Memory B cell (primary cell): ENCODE results near the gene MMP28.

ENCODE experiments used
- ATAC-seq: fragments of 150-1000 bp; cut with Tn5 transposase; 2 replicates; pipeline ENCODE4 v1.10.0; 2021; ENCODE audit warnings: low read depth, mild to moderate bottlenecking, moderate library complexity
- DNase-seq, 2 donors: peaks; one replicate each; pipeline ENCODE4 v3.0.0; 2022; ENCODE audit warnings: low spot score in 2 of 2
- H3K27ac Mint-ChIP-seq: one replicate; pipeline ENCODE4 v1.8.0; 2022; ENCODE audit warnings: mild to moderate bottlenecking, moderate library complexity, mixed read lengths
- H3K27me3 Mint-ChIP-seq: one replicate; pipeline ENCODE4 v1.8.0; 2022; ENCODE audit warnings: mixed read lengths
- H3K36me3 Mint-ChIP-seq: one replicate; pipeline ENCODE4 v1.8.0; 2022; ENCODE audit warnings: mild to moderate bottlenecking, mixed read lengths
- H3K4me1 Mint-ChIP-seq: one replicate; pipeline ENCODE4 v1.8.0; 2022; ENCODE audit warnings: mixed read lengths
- H3K4me3 Mint-ChIP-seq: one replicate; pipeline ENCODE4 v1.8.0; 2022; ENCODE audit warnings: mild to moderate bottlenecking, moderate library complexity, mixed read lengths
- H3K9me3 Mint-ChIP-seq: one replicate; pipeline ENCODE4 v1.8.0; 2022; ENCODE audit warnings: mixed read lengths

Gene MMP28

GRCh38 chr17:35808962-35809854, 13.8 kb upstream of the MMP28 start, which contains the start of gene TAF15:
TSS of gene TAF15 (plus strand) at chr17:35809484. CDS start at chr17:35809570, 86 bp downstream.
- peak; percentile 89 to 92 for DNase-seq
- Mint-ChIP-seq H3K36me3 (peaks cover 4% of the 10 kb centered on the region), H3K9me3 (no peaks in the 10 kb centered on the region), H3K4me3 (peak within 1 kb of the TSS; percentile 97), H3K27ac (peak within 1 kb of the TSS; percentile 92), H3K27me3 (no peaks in the 10 kb centered on the region), H3K4me1 (peaks cover 27% of the 10 kb centered on the region)
- ATAC-seq: peak; percentile 86

GRCh38 chr17:35808240-35808961, 13.0 kb upstream of the MMP28 start:
- no peak for ATAC-seq
- no peaks in the 10 kb centered on the region for H3K36me3 Mint-ChIP-seq
- H3K9me3 Mint-ChIP-seq: no peaks in the 10 kb centered on the region
- H3K27ac Mint-ChIP-seq: peak overlapping the region; percentile 92
- H3K27me3 Mint-ChIP-seq: no peaks in the 10 kb centered on the region
- H3K4me1 Mint-ChIP-seq: peaks cover 22% of the 10 kb centered on the region
- peak overlapping the region; percentile 97 for H3K4me3 Mint-ChIP-seq
- DNase-seq: no peak

- Mint-ChIP-seq H3K4me3 (peak overlapping the region; percentile 38), H3K27ac (peak overlapping the region; percentile 92), H3K4me1 (peaks cover 17% of the 10 kb centered on the region), H3K27me3 (no peaks in the 10 kb centered on the region), H3K36me3 (no peaks in the 10 kb centered on the region), H3K9me3 (no peaks in the 10 kb centered on the region)
- ATAC-seq (no peak), DNase-seq (no peak)
Observed at GRCh38 chr17:35807371-35808144, 12.1 kb upstream of the MMP28 start.

GRCh38 chr17:35804658-35805192, 9.3 kb upstream of the MMP28 start:
- ATAC-seq (peak; percentile 16), DNase-seq (peak in 1 of 2 donors; percentile 44)
- no peaks in the 10 kb centered on the region for H3K36me3 Mint-ChIP-seq
- H3K4me1 Mint-ChIP-seq: peaks cover 17% of the 10 kb centered on the region
- H3K27ac Mint-ChIP-seq: no peak overlapping the region
- no peaks in the 10 kb centered on the region for H3K27me3 Mint-ChIP-seq
- no peak overlapping the region for H3K4me3 Mint-ChIP-seq
- no peaks in the 10 kb centered on the region for H3K9me3 Mint-ChIP-seq

- DNase-seq (peak in 1 of 2 donors; percentile 48), ATAC-seq (peak; percentile 49)
- Mint-ChIP-seq H3K27me3 (peaks cover 2% of the 10 kb centered on the region), H3K4me3 (peak overlapping the region; percentile 47), H3K9me3 (no peaks in the 10 kb centered on the region), H3K4me1 (peaks cover 6% of the 10 kb centered on the region), H3K27ac (peak overlapping the region; percentile 36), H3K36me3 (no peaks in the 10 kb centered on the region)
Observed at GRCh38 chr17:35801583-35802224, 6.3 kb upstream of the MMP28 start.

- peaks cover 10% of the 10 kb centered on the region for H3K4me1 Mint-ChIP-seq
- H3K9me3 Mint-ChIP-seq: no peaks in the 10 kb centered on the region
- no peak overlapping the region for H3K27ac Mint-ChIP-seq
- H3K36me3 Mint-ChIP-seq: no peaks in the 10 kb centered on the region
- DNase-seq (no peak), ATAC-seq (no peak)
- no peak overlapping the region for H3K4me3 Mint-ChIP-seq
- H3K27me3 Mint-ChIP-seq: peaks cover 8% of the 10 kb centered on the region
Observed at GRCh38 chr17:35799942-35800341, 4.5 kb upstream of the MMP28 start.

GRCh38 chr17:35797918-35798317, 2.5 kb upstream of the MMP28 start:
- ATAC-seq (no peak), DNase-seq (no peak)
- Mint-ChIP-seq H3K27me3 (peaks cover 15% of the 10 kb centered on the region), H3K4me1 (peaks cover 13% of the 10 kb centered on the region), H3K36me3 (no peaks in the 10 kb centered on the region), H3K9me3 (no peaks in the 10 kb centered on the region), H3K27ac (no peak overlapping the region), H3K4me3 (no peak overlapping the region)

- no peak for ATAC-seq
- H3K4me3 Mint-ChIP-seq: no peak overlapping the region
Observed at GRCh38 chr17:35797370-35797769, 1.9 kb upstream of the MMP28 start.

GRCh38 chr17:35796942-35797341, 1.5 kb upstream of the MMP28 start:
- Mint-ChIP-seq H3K27ac (no peak overlapping the region), H3K9me3 (no peaks in the 10 kb centered on the region), H3K4me3 (no peak overlapping the region), H3K36me3 (no peaks in the 10 kb centered on the region), H3K4me1 (peaks cover 13% of the 10 kb centered on the region), H3K27me3 (peaks cover 18% of the 10 kb centered on the region)
- ATAC-seq (no peak), DNase-seq (no peak)

More at GRCh38 chr17:35797370-35797769, 1.9 kb upstream of the MMP28 start:
- no peaks in the 10 kb centered on the region for H3K36me3 Mint-ChIP-seq
- no peak overlapping the region for H3K27ac Mint-ChIP-seq
- peaks cover 13% of the 10 kb centered on the region for H3K4me1 Mint-ChIP-seq
- no peaks in the 10 kb centered on the region for H3K9me3 Mint-ChIP-seq
- peaks cover 15% of the 10 kb centered on the region for H3K27me3 Mint-ChIP-seq
- no peak for DNase-seq

GRCh38 chr17:35795871-35796265, 427 bp upstream of the MMP28 start:
- ATAC-seq: no peak
- Mint-ChIP-seq H3K27me3 (peaks cover 18% of the 10 kb centered on the region), H3K4me3 (peak overlapping the region; percentile 88), H3K9me3 (no peaks in the 10 kb centered on the region), H3K4me1 (peaks cover 9% of the 10 kb centered on the region), H3K36me3 (no peaks in the 10 kb centered on the region), H3K27ac (no peak overlapping the region)
- no peak for DNase-seq

GRCh38 chr17:35793257-35793656, 2.2 kb downstream of the MMP28 start:
- Mint-ChIP-seq H3K36me3 (no peaks in the 10 kb centered on the region), H3K27me3 (peaks cover 24% of the 10 kb centered on the region), H3K27ac (no peak overlapping the region), H3K4me3 (peak overlapping the region; percentile 54), H3K9me3 (no peaks in the 10 kb centered on the region), H3K4me1 (peaks cover 9% of the 10 kb centered on the region)
- ATAC-seq (no peak), DNase-seq (no peak)

- no peak for DNase-seq
- H3K27ac Mint-ChIP-seq: no peak overlapping the region
- peaks cover 9% of the 10 kb centered on the region for H3K4me1 Mint-ChIP-seq
- no peaks in the 10 kb centered on the region for H3K9me3 Mint-ChIP-seq
- no peak overlapping the region for H3K4me3 Mint-ChIP-seq
- no peaks in the 10 kb centered on the region for H3K36me3 Mint-ChIP-seq
- ATAC-seq: peak; percentile 28
- peaks cover 29% of the 10 kb centered on the region for H3K27me3 Mint-ChIP-seq
Observed at GRCh38 chr17:35791681-35792350, 3.6 kb downstream of the MMP28 start.

GRCh38 chr17:35790841-35791240, 4.6 kb downstream of the MMP28 start:
- H3K9me3 Mint-ChIP-seq: no peaks in the 10 kb centered on the region
- no peak overlapping the region for H3K4me3 Mint-ChIP-seq
- peaks cover 9% of the 10 kb centered on the region for H3K4me1 Mint-ChIP-seq
- no peaks in the 10 kb centered on the region for H3K36me3 Mint-ChIP-seq
- DNase-seq (no peak), ATAC-seq (no peak)
- peaks cover 25% of the 10 kb centered on the region for H3K27me3 Mint-ChIP-seq
- H3K27ac Mint-ChIP-seq: no peak overlapping the region
